ENCODE measurements around the gene ZSCAN5A.

- TF ChIP-seq CTCF (IDR thresholded peaks at IDR 0.05) (no peak), POLR2A (IDR thresholded peaks at IDR 0.05) (no peak)
Measured at GRCh38 chr19:56218961-56219360, 95.7 kb downstream of the ZSCAN5A start.

Data from right lobe of liver (tissue), 4 donors.